HCT116 (cell line): Measurements from ENCODE around the gene RIPOR3. TPM values are rescaled to one million over a fixed set of nuclear protein-coding genes. Genes with fewer than 3 reads are reported as not detected.

Source experiments
- ATAC-seq: fragments of 200-7000 bp; cut with Tn5 transposase; 2 replicates; pipeline ENCODE4 v1.9.1; 2020; ENCODE audit warnings: mild to moderate bottlenecking, moderate library complexity
- BruUV-seq: library from RNA; stranded (reverse); fragments of 400-500 nt; replicated peaks from 2 replicates; lab custom pipeline; 2021; lab: Mats Ljungman, UMichigan
- CTCF ChIA-PET: fragments of 300-600 bp; sonication (Branson Sonifier 250); formaldehyde crosslinking; loops from one replicate; lab custom pipeline; 2021; ENCODE audit warnings: antibody characterized with exemption; lab: Charles Lee
- POLR2A ChIA-PET: fragments of 300-600, 350-600 bp; sonication (Branson Sonifier 250); formaldehyde crosslinking; loops from one replicate; lab custom pipeline; 2021; ENCODE audit warnings: antibody characterized with exemption; lab: Charles Lee
- RAD21 ChIA-PET, 2 experiments: fragments of 300-600 bp; sonication (Branson Sonifier 250); formaldehyde crosslinking; loops; one replicate each; lab custom pipeline; 2023; ENCODE audit warnings: low total read pairs in 2 of 2; ENCODE audit not compliant: uncharacterized antibody in 2 of 2, unreplicated experiment in 2 of 2, low non-redundant PET in 1 of 2; lab: Charles Lee
- DNase-seq: peaks from one replicate; pipeline ENCODE4 v3.0.0-alpha.2; 2010; ENCODE audit warnings: low read depth, low spot score
- H2AFZ ChIP-seq: fragments of 200-600 bp; shearing (Covaris generic), sonication (generic); 2 replicates; pipeline ENCODE4 v1.6.1; 2017; ENCODE audit warnings: low read depth, mixed run types, mixed read lengths, antibody characterized with exemption, low read length; ENCODE audit not compliant: poor library complexity, severe bottlenecking
- H3K27ac ChIP-seq: 2 replicates; pipeline ENCODE4 v1.5.1; 2012; ENCODE audit warnings: low read depth, low read length
- H3K27me3 ChIP-seq: fragments of 200-600 bp; sonication (generic); 2 replicates; pipeline ENCODE4 v1.6.1; 2016; ENCODE audit warnings: mixed run types, low read length, mixed read lengths; ENCODE audit not compliant: insufficient read depth
- H3K36me3 ChIP-seq, 2 experiments: fragments of 200-500 bp in 1 of 2; fragments of 200-600 bp in 1 of 2; sonication (Bioruptor generic) in 1 of 2; sonication (generic) in 1 of 2; 2 replicates each; pipeline versions ENCODE4 v1.5.1 to v1.6.1; 2014 to 2016; ENCODE audit warnings: low read length in 2 of 2, inconsistent platforms in 1 of 2, mixed read lengths in 1 of 2, mixed run types in 1 of 2; ENCODE audit not compliant: insufficient read depth in 2 of 2, control insufficient read depth in 1 of 2
- H3K4me1 ChIP-seq, 2 experiments: fragments of 200-600 bp in 1 of 2; sonication (generic) in 1 of 2; 2 replicates each; pipeline versions ENCODE4 v1.5.1 to v1.6.1; 2012 to 2017; ENCODE audit warnings: low read length in 2 of 2, inconsistent platforms in 1 of 2, mild to moderate bottlenecking in 1 of 2, mixed read lengths in 1 of 2, mixed run types in 1 of 2, moderate library complexity in 1 of 2; ENCODE audit not compliant: insufficient read depth in 2 of 2, control insufficient read depth in 1 of 2
- H3K4me2 ChIP-seq: fragments of 200-600 bp; sonication (generic); 2 replicates; pipeline ENCODE4 v1.6.1; 2017; ENCODE audit warnings: mixed run types, low read length, mixed read lengths
- H3K4me3 ChIP-seq, 2 experiments: fragments of 200-600 bp in 1 of 2; sonication (generic) in 1 of 2; replicated peaks in 1 of 2; 2 replicates each; pipeline ENCODE4 v1.5.1; 2011 to 2016; ENCODE audit warnings: low read length in 2 of 2, control low read depth in 1 of 2, low read depth in 1 of 2, mild to moderate bottlenecking in 1 of 2, mixed read lengths in 1 of 2, mixed run types in 1 of 2
- H3K79me2 ChIP-seq: fragments of 200-600 bp; sonication (generic); 2 replicates; pipeline ENCODE4 v1.6.1; 2017; ENCODE audit warnings: mild to moderate bottlenecking, mixed run types, low read length, moderate library complexity, mixed read lengths; ENCODE audit not compliant: insufficient read depth
- H3K9ac ChIP-seq: fragments of 200-600 bp; sonication (generic); 2 replicates; pipeline ENCODE4 v1.6.1; 2016; ENCODE audit warnings: low read length, mixed read lengths
- H3K9me2 ChIP-seq: fragments of 200-600 bp; sonication (generic), shearing (Covaris generic); 2 replicates; pipeline ENCODE4 v1.6.1; 2017; ENCODE audit warnings: mixed run types, mild to moderate bottlenecking, moderate library complexity; ENCODE audit not compliant: insufficient read depth
- H3K9me3 ChIP-seq, 2 experiments: fragments of 200-500 bp in 1 of 2; fragments of 200-600 bp in 1 of 2; sonication (Bioruptor generic) in 1 of 2; sonication (generic) in 1 of 2; 2 replicates each; pipeline ENCODE4 v1.6.1; 2014 to 2017; ENCODE audit warnings: low read length in 2 of 2, mixed read lengths in 2 of 2, inconsistent platforms in 1 of 2, low read depth in 1 of 2, mild to moderate bottlenecking in 1 of 2, mixed run types in 1 of 2, moderate library complexity in 1 of 2; ENCODE audit not compliant: control insufficient read depth in 1 of 2, insufficient read depth in 1 of 2
- H4K20me1 ChIP-seq: fragments of 200-600 bp; sonication (generic), shearing (Covaris generic); 2 replicates; pipeline ENCODE4 v1.6.1; 2017; ENCODE audit warnings: mixed run types, mild to moderate bottlenecking, moderate library complexity; ENCODE audit not compliant: insufficient read depth
- CTCF ChIP-seq, 3 experiments: fragments of 200-600 bp in 1 of 3; sonication (generic) in 1 of 3; IDR thresholded peaks in 2 of 3; conservative IDR thresholded peaks in 1 of 3; 2 replicates each; pipeline ENCODE4 v1.5.1; 2012 to 2017; ENCODE audit warnings: low read depth in 2 of 3, low read length in 2 of 3, antibody characterized with exemption in 1 of 3, borderline replicate concordance in 1 of 3, control low read depth in 1 of 3, mild to moderate bottlenecking in 1 of 3, mixed read lengths in 1 of 3, mixed run types in 1 of 3, moderate library complexity in 1 of 3; ENCODE audit not compliant: insufficient read depth in 1 of 3
- EGR1 ChIP-seq: IDR thresholded peaks from 2 replicates; pipeline ENCODE4 v1.6.1; 2012; ENCODE audit warnings: low read depth
- EZH2 ChIP-seq: fragments of 200-600 bp; sonication (generic); IDR thresholded peaks from 2 replicates; pipeline ENCODE4 v1.6.1; 2017; ENCODE audit warnings: antibody characterized with exemption, mixed run types
- EZH2phosphoT487 ChIP-seq: fragments of 200-600 bp; IDR thresholded peaks from 2 replicates; pipeline ENCODE4 v1.6.1; 2018; ENCODE audit warnings: antibody characterized with exemption, borderline replicate concordance
- FOSL1 ChIP-seq: IDR thresholded peaks from 2 replicates; pipeline ENCODE4 v1.6.1; 2012; ENCODE audit warnings: low read depth
- JUND ChIP-seq: IDR thresholded peaks from 2 replicates; pipeline ENCODE4 v1.6.1; 2012
- POLR2A ChIP-seq: IDR thresholded peaks from 2 replicates; pipeline ENCODE4 v1.7.0; 2011; ENCODE audit warnings: borderline replicate concordance; ENCODE audit not compliant: insufficient read depth, insufficient read length; ENCODE audit errors: extremely low read depth
- RAD21 ChIP-seq: IDR thresholded peaks from 2 replicates; pipeline ENCODE4 v1.6.1; 2012; ENCODE audit warnings: low read depth, mild to moderate bottlenecking
- REST ChIP-seq: IDR thresholded peaks from 2 replicates; pipeline ENCODE4 v1.6.1; 2012; ENCODE audit warnings: low read depth
- SIN3A ChIP-seq: IDR thresholded peaks from 2 replicates; pipeline ENCODE4 v1.6.1; 2012; ENCODE audit warnings: low read depth
- SP1 ChIP-seq: IDR thresholded peaks from 2 replicates; pipeline ENCODE4 v1.6.1; 2012; ENCODE audit warnings: low read depth
- SRF ChIP-seq: IDR thresholded peaks from 2 replicates; pipeline ENCODE4 v1.6.1; 2012; ENCODE audit warnings: low read depth
- TCF7L2 ChIP-seq: IDR thresholded peaks from 2 replicates; pipeline ENCODE4 v1.7.0; 2011; ENCODE audit warnings: borderline replicate concordance, inconsistent platforms; ENCODE audit not compliant: insufficient read depth, insufficient read length; ENCODE audit errors: extremely low read depth
- YY1 ChIP-seq: IDR thresholded peaks from 2 replicates; pipeline ENCODE4 v1.6.1; 2011; ENCODE audit warnings: low read length, low read depth, moderate library complexity, mild to moderate bottlenecking; ENCODE audit not compliant: insufficient replicate concordance; ENCODE audit errors: extremely low read depth
- ZBTB33 ChIP-seq: IDR thresholded peaks from 2 replicates; pipeline ENCODE4 v1.6.1; 2011; ENCODE audit warnings: mild to moderate bottlenecking, low read length, moderate library complexity; ENCODE audit not compliant: insufficient replicate concordance; ENCODE audit errors: extremely low read depth
- ZFX ChIP-seq: fragments of 450-650 bp; IDR thresholded peaks from 2 replicates; pipeline ENCODE4 v1.6.1; 2017
- ZNF274 ChIP-seq: fragments of 200-500 bp; sonication (Bioruptor generic); IDR thresholded peaks from 2 replicates; pipeline ENCODE4 v1.6.1; 2014; ENCODE audit warnings: mild to moderate bottlenecking, low read depth, low read length, inconsistent platforms
- intact Hi-C: fragments of 100-400 bp; cut with micrococcal nuclease; formaldehyde crosslinking; loops from 2 replicates; pipeline ENCODE4 v1.10.0; 2022
- total RNA-seq: library from RNA; stranded (reverse); gene quantifications from one replicate; pipeline ENCODE4 v1.2.1, GENCODE V29; 2021; ENCODE audit not compliant: unreplicated experiment
- TF ChIP-seq, protein P1 (sequence below): IDR thresholded peaks from 2 replicates; pipeline ENCODE4 v1.6.1; 2012
- TF ChIP-seq, protein P2 (sequence below): IDR thresholded peaks from 2 replicates; pipeline ENCODE4 v1.6.1; 2012

The RIPOR3 gene
- total RNA-seq, 1 experiment from 2014 or later, result 0.22 TPM

DNA sequence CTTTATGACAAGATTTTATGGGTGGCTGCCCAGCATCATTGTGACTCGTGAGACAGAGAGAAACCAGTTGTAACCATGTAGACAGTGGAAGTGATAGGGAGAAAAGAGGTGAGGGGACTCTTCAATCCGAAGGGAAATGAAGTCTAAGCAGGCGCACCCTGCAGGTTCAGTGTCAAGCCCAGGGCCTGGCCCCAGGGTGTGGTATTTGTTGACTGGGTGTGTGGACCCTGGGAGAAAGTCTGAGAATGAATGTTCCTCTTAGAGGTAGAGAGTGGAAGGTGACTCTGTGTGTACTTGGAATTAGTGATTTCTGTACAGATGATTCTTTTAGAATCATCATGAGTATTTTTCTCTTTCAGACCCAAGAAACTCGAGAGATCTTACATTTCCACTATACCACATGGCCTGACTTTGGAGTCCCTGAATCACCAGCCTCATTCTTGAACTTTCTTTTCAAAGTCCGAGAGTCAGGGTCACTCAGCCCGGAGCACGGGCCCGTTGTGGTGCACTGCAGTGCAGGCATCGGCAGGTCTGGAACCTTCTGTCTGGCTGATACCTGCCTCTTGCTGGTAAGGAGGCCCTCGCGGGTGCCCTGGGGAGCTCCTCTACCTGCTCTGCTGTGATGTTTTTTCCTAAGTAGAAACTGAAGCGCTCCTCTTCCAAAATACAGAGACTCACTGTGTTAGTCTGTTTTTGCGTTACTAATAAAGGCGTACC lies 113.1 kb downstream of the RIPOR3 start:
- peaks cover 19% of the 10 kb centered on the region; the same call in 1 of the 2 replicates for H3K79me2 ChIP-seq
- BruUV-seq, result no TSS peak
- H3K4me2 ChIP-seq, result no peak overlapping the region
- DNase-seq (no peak), ATAC-seq (no peak)
- no peaks in the 10 kb centered on the region for H3K27me3 ChIP-seq
- intact Hi-C loops, result loop anchor here (5.0 to 10.0 kb wide), 3 partner anchors 101 to 603 kb away; no protein-coding TSS in a partner anchor
- ChIA-PET POLR2A (no interaction called here), CTCF (interaction anchor here (1.5 to 2.4 kb wide), 2 partner anchors 391 to 392 kb away, joined by 3 to 7 read pairs; no protein-coding TSS in a partner anchor), RAD21 (no interaction called here)
- H3K9me2 ChIP-seq, result no peaks in the 10 kb centered on the region
- peaks cover 6 to 8% of the 10 kb centered on the region in 2 experiments; a peak in 2 of 4 replicates for H3K4me1 ChIP-seq
- H2AFZ ChIP-seq, result no peak overlapping the region
- H4K20me1 ChIP-seq, result no peaks in the 10 kb centered on the region
- H3K9ac ChIP-seq, result no peak overlapping the region
- no peak overlapping the region for H3K27ac ChIP-seq
- H3K4me3 ChIP-seq, result no peak overlapping the region
- peaks cover 36 to 73% of the 10 kb centered on the region in 2 experiments for H3K36me3 ChIP-seq
- H3K9me3 ChIP-seq, result no peaks in the 10 kb centered on the region
- TF ChIP-seq EGR1 (no peak), YY1 (no peak), SRF (no peak), POLR2A (no peak), REST (no peak), EZH2phosphoT487 (no peak), RAD21 (no peak), SP1 (no peak), FOSL1 (no peak), ZNF274 (no peak), ZBTB33 (no peak), EZH2 (no peak), CTCF (IDR thresholded peaks at IDR 0.05 in 2 of 3, conservative IDR thresholded peaks at IDR 0.05 in 1 of 3; ENCODE audit: borderline replicate concordance in 1 of 3, insufficient read depth in 1 of 3, low read depth in 2 of 3, low read length in 2 of 3) (no peak), JUND (no peak), SIN3A (no peak), ZFX (no peak), TCF7L2 (no peak)
- TF ChIP-seq, protein P1, sequence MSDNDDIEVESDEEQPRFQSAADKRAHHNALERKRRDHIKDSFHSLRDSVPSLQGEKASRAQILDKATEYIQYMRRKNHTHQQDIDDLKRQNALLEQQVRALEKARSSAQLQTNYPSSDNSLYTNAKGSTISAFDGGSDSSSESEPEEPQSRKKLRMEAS, result no peak
- TF ChIP-seq, protein P2, sequence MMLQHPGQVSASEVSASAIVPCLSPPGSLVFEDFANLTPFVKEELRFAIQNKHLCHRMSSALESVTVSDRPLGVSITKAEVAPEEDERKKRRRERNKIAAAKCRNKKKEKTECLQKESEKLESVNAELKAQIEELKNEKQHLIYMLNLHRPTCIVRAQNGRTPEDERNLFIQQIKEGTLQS, result no peak
